Heart right ventricle (tissue), 16 donors: Measurements from ENCODE around the gene BTG2. TPM values are rescaled to one million over a fixed set of nuclear protein-coding genes. Genes with fewer than 3 reads are reported as not detected.

Source experiments
- ATAC-seq, 8 donors: fragments of 200-7000 bp; cut with Tn5 transposase; one replicate each; pipeline ENCODE4 v1.9.1; 2020; ENCODE audit warnings: mild to moderate bottlenecking in 8 of 8, moderate library complexity in 8 of 8, moderate number of reproducible peaks in 1 of 8
- DNase-seq, 2 donors: peaks; one replicate each; pipeline ENCODE4 v3.0.0-alpha.2; 2020
- H3K27ac ChIP-seq, 10 donors: fragments of 200-600 bp; sonication (generic) in 2 of 10; one replicate each; pipeline versions ENCODE4 v1.5.0 to v1.8.0; 2020 to 2022; ENCODE audit warnings: mild to moderate bottlenecking in 3 of 10
- H3K27me3 ChIP-seq, 7 donors: fragments of 200-600 bp; one replicate each; pipeline ENCODE4 v1.8.0; 2021 to 2022; ENCODE audit warnings: mild to moderate bottlenecking in 2 of 7
- H3K36me3 ChIP-seq, 9 donors: fragments of 200-600 bp; sonication (generic) in 1 of 9; one replicate each; pipeline versions ENCODE4 v1.5.0 to v1.8.0; 2020 to 2022; ENCODE audit warnings: mild to moderate bottlenecking in 2 of 9
- H3K4me1 ChIP-seq, 9 donors: fragments of 200-600 bp; sonication (generic) in 1 of 9; one replicate each; pipeline versions ENCODE4 v1.5.0 to v1.8.0; 2020 to 2022; ENCODE audit warnings: mild to moderate bottlenecking in 4 of 9
- H3K4me3 ChIP-seq, 10 donors: fragments of 200-600 bp; sonication (generic) in 2 of 10; one replicate each; pipeline versions ENCODE4 v1.5.0 to v1.8.0; 2020 to 2022; ENCODE audit warnings: mild to moderate bottlenecking in 7 of 10, moderate library complexity in 2 of 10
- H3K9me3 ChIP-seq, 11 donors: fragments of 200-600 bp in 10 of 11; sonication (generic) in 2 of 11; one replicate each; pipeline versions ENCODE4 v1.5.0 to v1.8.0; 2013 to 2022; ENCODE audit warnings: mild to moderate bottlenecking in 2 of 11, control low read depth in 1 of 11, moderate library complexity in 1 of 11
- WGBS, 2 donors: extraction: QIAGEN DNeasy Blood & Tissue Kit; methylation state at CpG; one replicate each; pipeline ENCODE4 v1.1.7; 2013; ENCODE audit warnings: inconsistent platforms in 1 of 2; 5-methylcytosine and 5-hydroxymethylcytosine counted together
- intact Hi-C, 10 donors: fragments of 100-400 bp; cut with DNase I; formaldehyde crosslinking; loops; one replicate each; pipeline versions ENCODE4 v1.11.1 to v1.14.2; 2022
- polyA plus RNA-seq, 2 donors: library from polyadenylated mRNA; stranded (reverse); fragments of 200-250 nt; gene quantifications; one replicate each; pipeline ENCODE4 v1.2.3, GENCODE V29; 2013
- total RNA-seq, 10 donors: library from RNA; stranded (reverse); fragmentation: NEBNext Ultra II Directional in 3 of 10; extraction: Animal tissue kit (Norgen Biotek cat#: 25700) in 3 of 10; gene quantifications; one replicate each; pipeline versions ENCODE4 v1.2.1 to v1.2.4, GENCODE V29; 2021 to 2023
- TF ChIP-seq, protein P1 (sequence below), 9 donors: fragments of 200-600 bp; sonication (generic) in 2 of 9; IDR thresholded peaks; one replicate each; pipeline versions ENCODE4 v1.5.0 to v1.8.0; 2021 to 2022; ENCODE audit warnings: antibody characterized with exemption in 9 of 9, mild to moderate bottlenecking in 5 of 9, moderate library complexity in 1 of 9
- donor health status: Arrhythmogenic right ventricular cardiomyopathy.
- donor health status: ischemic (EF 13 %, LVEDD 7.1; RV severe dilation, severe dysfunction).
- donor health status: healthy with polysubstance abuse.
- donor health status: DM: no; HTN: yes; CAD: no.
- donor health status: DM: no; HTN: no; CAD: no.
- donor health status: ischemic (EF 25% LVEDD 6.9; RV normal size, moderate dysfunction).
- donor health status: ischemic (EF 25% LVEDD 5.7; RV mildly dilated, moderate dysfunction).
- donor health status: healthy.
- donor health status: DM: yes; HTN: yes; CAD: no.
- donor health status: Ischemic cardiomyopathy.
- donor health status: ischemic (EF 35%, LVEDD 5.7; RV mildly dilated, moderate dysfunction).
- donor health status: nonischemic (EF 11% LVEDD 7.7; RV severe dilation, severe dysfunction).
- donor health status: DM: yes; HTN: yes; CAD: no.
- donor health status: PGD.
- donor health status: ischemic (EF 29% LVEDD 5.4; RV normal size, mild dysfunction).
- donor health status: nonischemic (EF 23%, LVEDD 6.1; RV moderate dilation, normal function).

BTG2 gene
- total and polyA plus RNA-seq, 12 donors: 26.4 to 349 (median 54.2) TPM

DNA sequence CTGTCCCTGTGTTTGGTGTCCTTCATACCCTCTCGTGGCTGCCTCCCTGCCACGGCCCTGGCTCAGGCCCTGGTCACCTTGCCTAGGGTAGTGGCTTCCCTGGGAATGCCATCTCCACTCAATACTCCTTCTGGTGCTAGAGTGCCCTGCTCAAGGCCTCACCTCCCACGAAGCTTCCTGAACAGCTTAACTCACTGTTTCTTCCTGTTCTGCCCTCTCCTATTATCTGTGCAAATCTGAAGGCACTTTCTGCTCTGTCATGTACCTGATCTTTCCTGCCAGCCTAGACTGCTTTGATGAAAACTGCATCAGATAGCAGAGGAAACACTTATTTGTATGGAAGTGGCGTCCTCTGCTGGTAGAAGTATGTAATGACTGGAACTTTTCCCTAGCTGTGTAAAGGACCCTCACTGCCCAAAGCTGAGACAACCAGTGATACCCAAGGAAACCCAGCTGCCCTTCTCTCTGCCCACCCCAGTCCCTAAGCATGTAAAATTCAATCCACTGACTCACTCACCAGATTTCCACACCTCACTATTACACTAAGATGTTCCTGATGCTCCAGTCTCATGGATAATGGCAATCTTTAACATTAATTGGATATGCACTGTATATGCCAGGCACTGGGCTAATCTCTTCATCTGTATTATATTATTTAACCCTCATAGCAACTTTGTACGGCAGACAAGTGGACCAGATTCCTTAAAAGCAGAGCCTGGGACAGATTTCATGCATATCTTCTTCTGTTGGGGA is 36.2 kb upstream of the BTG2 start:
- TF ChIP-seq, protein P1, sequence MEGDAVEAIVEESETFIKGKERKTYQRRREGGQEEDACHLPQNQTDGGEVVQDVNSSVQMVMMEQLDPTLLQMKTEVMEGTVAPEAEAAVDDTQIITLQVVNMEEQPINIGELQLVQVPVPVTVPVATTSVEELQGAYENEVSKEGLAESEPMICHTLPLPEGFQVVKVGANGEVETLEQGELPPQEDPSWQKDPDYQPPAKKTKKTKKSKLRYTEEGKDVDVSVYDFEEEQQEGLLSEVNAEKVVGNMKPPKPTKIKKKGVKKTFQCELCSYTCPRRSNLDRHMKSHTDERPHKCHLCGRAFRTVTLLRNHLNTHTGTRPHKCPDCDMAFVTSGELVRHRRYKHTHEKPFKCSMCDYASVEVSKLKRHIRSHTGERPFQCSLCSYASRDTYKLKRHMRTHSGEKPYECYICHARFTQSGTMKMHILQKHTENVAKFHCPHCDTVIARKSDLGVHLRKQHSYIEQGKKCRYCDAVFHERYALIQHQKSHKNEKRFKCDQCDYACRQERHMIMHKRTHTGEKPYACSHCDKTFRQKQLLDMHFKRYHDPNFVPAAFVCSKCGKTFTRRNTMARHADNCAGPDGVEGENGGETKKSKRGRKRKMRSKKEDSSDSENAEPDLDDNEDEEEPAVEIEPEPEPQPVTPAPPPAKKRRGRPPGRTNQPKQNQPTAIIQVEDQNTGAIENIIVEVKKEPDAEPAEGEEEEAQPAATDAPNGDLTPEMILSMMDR (IDR thresholded peaks at IDR 0.05): peak; percentile 68 to 96 (median 91)
- Histone ChIP-seq H3K36me3 (no peaks in the 10 kb centered on the region), H3K27ac (peak overlapping the region in 1 of 10 donors; percentile 22), H3K4me1 (peaks cover 7 to 42% (median 32%) of the 10 kb centered on the region in 9 donors), H3K4me3 (no peak overlapping the region), H3K27me3 (no peaks in the 10 kb centered on the region), H3K9me3 (no peaks in the 10 kb centered on the region)
- intact Hi-C loops: loop anchor here in 7 of 10 donors (1.0 to 10.0 kb wide), 4 partner anchors 71 to 232 kb away; no protein-coding TSS in a partner anchor
- no peak for ATAC-seq
- 30 to 36% methylated on average over 5 of the region's 5 CpGs for WGBS, 2 donors
- no peak for DNase-seq

DNA sequence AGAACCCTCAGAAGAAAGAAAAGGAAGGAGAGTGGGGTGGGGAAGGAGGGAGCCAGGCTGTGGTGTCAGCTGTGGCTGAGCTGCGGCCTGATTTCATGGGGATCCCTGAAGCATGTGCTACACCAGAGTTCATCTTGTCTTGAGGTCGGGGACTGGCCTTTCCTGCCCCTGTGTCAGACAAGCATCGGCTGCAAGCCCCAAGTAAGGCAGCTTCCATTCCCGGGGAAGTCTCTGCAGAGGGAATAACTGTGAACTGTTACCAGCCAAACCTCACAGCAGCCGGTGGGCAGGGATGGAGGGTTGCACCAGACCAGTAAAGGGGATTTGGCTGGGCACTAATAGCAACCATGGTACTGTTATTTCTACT is 35.7 kb upstream of the BTG2 start:
- H3K27me3 ChIP-seq: no peaks in the 10 kb centered on the region
- H3K9me3 ChIP-seq: no peaks in the 10 kb centered on the region
- no peaks in the 10 kb centered on the region for H3K36me3 ChIP-seq
- no peak overlapping the region for H3K4me3 ChIP-seq
- ATAC-seq (no peak), DNase-seq (no peak)
- H3K27ac ChIP-seq: no peak overlapping the region
- TF ChIP-seq, protein P1 (IDR thresholded peaks at IDR 0.05): no peak
- 59 to 71% methylated on average over 5 of the region's 5 CpGs for WGBS, 2 donors
- intact Hi-C loops: loop anchor here (1.0 to 10.0 kb wide), 9 partner anchors 38 to 425 kb away; partner anchors contain the start of gene BTG2 (in 2 of the 10)
- peaks cover 7 to 47% (median 37%) of the 10 kb centered on the region in 9 donors for H3K4me1 ChIP-seq

DNA sequence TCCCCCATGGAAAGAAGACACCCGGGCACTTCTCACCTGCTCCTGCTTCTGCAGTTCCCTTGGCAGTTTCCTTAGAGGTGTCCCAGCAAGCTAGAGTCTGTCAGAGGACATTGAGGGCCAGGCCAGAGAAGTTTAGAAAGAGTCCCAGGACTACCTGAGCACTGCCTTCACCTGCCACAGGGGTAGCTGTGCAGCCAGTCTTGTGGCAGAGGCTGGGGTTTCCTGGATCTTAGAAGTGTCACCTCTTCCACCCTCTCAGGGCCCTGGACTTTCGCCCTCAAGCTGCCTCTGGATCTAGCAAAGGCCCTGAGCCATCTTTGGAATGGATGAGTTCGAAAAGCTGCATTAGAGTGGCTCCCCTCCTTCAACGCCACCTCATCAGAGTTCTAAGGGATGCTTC is 34.9 kb upstream of the BTG2 start:
- no peak for ATAC-seq
- no peaks in the 10 kb centered on the region for H3K36me3 ChIP-seq
- H3K27ac ChIP-seq: no peak overlapping the region
- H3K27me3 ChIP-seq: no peaks in the 10 kb centered on the region
- intact Hi-C loops: loop anchor here in 8 of 10 donors (2.0 to 10.0 kb wide), 6 partner anchors 37 to 424 kb away; partner anchors contain the start of gene BTG2 (in 2 of the 8)
- H3K4me1 ChIP-seq: peaks cover 7 to 55% (median 45%) of the 10 kb centered on the region in 9 donors
- no peaks in the 10 kb centered on the region for H3K9me3 ChIP-seq
- 83% methylated on average over 4 of the region's 4 CpGs for WGBS, 2 donors
- DNase-seq: no peak
- TF ChIP-seq, protein P1 (IDR thresholded peaks at IDR 0.05): no peak
- no peak overlapping the region for H3K4me3 ChIP-seq

DNA sequence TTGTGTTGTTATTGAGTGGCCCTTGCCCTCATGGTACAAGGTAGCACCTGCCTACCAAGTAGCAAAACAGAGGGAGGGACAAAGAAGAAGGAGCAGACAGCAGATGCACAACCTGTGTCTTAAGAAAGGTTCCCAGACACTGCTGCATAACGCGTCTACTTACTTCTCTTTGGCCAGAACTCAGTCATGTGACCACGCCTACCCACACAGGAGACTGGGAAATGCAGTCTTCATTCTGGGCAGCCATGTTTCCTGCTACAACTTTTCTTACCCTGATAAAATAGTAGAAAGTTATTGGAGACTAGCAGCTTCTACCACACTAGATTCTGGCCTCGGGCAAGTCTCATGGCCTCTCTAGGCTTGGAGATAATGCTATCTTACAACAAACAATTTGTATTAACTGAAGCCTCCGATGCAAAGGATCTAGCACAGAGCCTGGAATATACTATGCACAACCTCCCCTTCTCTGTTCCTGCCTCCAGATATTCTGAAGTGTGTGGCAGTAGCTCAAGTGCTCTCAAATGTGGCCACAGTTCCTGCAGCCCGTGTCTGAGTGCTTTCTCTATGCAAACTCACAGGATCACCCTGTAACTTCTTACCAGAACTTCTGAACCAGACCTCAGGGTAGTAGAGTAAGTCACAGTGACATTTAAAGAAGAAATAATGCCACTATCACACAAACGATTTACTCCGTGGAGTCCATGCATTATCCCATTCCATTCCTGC is 34.1 kb upstream of the BTG2 start:
- TF ChIP-seq, protein P1 (IDR thresholded peaks at IDR 0.05): no peak
- H3K36me3 ChIP-seq: no peaks in the 10 kb centered on the region
- peak in 4 of 8 donors; percentile 13 to 41 (median 22) for ATAC-seq
- H3K27me3 ChIP-seq: no peaks in the 10 kb centered on the region
- no peak overlapping the region for H3K27ac ChIP-seq
- H3K4me3 ChIP-seq: no peak overlapping the region
- intact Hi-C loops: loop anchor here in 8 of 10 donors (2.0 to 10.0 kb wide), 6 partner anchors 36 to 424 kb away; partner anchors contain the start of gene BTG2 (in 2 of the 8)
- WGBS, 2 donors: 33 to 37% methylated on average over 8 of the region's 8 CpGs
- peaks cover 7 to 61% (median 51%) of the 10 kb centered on the region in 9 donors for H3K4me1 ChIP-seq
- peak in 1 of 2 donors; percentile 79 for DNase-seq
- no peaks in the 10 kb centered on the region for H3K9me3 ChIP-seq
